Neuronal stem cell (in vitro differentiated cells): ENCODE data around the gene ANKRD44.

Source experiments
- DNase-seq: peaks from one replicate; pipeline ENCODE4 v3.0.0-alpha.2; 2013; ENCODE audit warnings: low spot score
- H2AFZ ChIP-seq: one replicate; pipeline ENCODE4 v1.6.1; 2013; ENCODE audit warnings: mild to moderate bottlenecking, low read length, inconsistent platforms
- H2AK5ac ChIP-seq: 2 replicates; pipeline ENCODE4 v1.6.1; 2013; ENCODE audit warnings: low read depth, mild to moderate bottlenecking, inconsistent platforms, low read length, moderate library complexity, mixed read lengths
- H2BK120ac ChIP-seq: 2 replicates; pipeline ENCODE4 v1.6.1; 2013; ENCODE audit warnings: low read depth, mild to moderate bottlenecking, inconsistent platforms, low read length, moderate library complexity, mixed read lengths
- H2BK12ac ChIP-seq: one replicate; pipeline ENCODE4 v1.6.1; 2013; ENCODE audit warnings: low read length, inconsistent platforms
- H2BK15ac ChIP-seq: 2 replicates; pipeline ENCODE4 v1.6.1; 2013; ENCODE audit warnings: mild to moderate bottlenecking, low read length, inconsistent platforms, mixed read lengths
- H2BK5ac ChIP-seq: one replicate; pipeline ENCODE4 v1.6.1; 2013; ENCODE audit warnings: inconsistent platforms, mild to moderate bottlenecking, low read length, moderate library complexity
- H3K14ac ChIP-seq: one replicate; pipeline ENCODE4 v1.6.1; 2013; ENCODE audit warnings: low read length, inconsistent platforms
- H3K18ac ChIP-seq: 2 replicates; pipeline ENCODE4 v1.6.1; 2013; ENCODE audit warnings: low read length, inconsistent platforms
- H3K23ac ChIP-seq: 2 replicates; pipeline ENCODE4 v1.6.1; 2013; ENCODE audit warnings: low read depth, mild to moderate bottlenecking, mixed read lengths, low read length, inconsistent platforms; ENCODE audit not compliant: poor library complexity
- H3K27ac ChIP-seq: replicated peaks from 3 replicates; pipeline ENCODE4 v1.5.1; 2013; ENCODE audit warnings: low read length, inconsistent platforms
- H3K27me3 ChIP-seq, 3 experiments: 2 replicates each; pipeline ENCODE4 v1.6.1; 2013; ENCODE audit warnings: low read length in 3 of 3, mild to moderate bottlenecking in 2 of 3, inconsistent platforms in 1 of 3, low read depth in 1 of 3, mixed read lengths in 1 of 3, moderate library complexity in 1 of 3; ENCODE audit not compliant: control insufficient read depth in 3 of 3, insufficient read depth in 3 of 3
- H3K36me3 ChIP-seq, 2 donors: replicated peaks in 1 of 2; 2 replicates each; pipeline ENCODE4 v1.6.1; 2013; ENCODE audit warnings: low read length in 2 of 2; ENCODE audit not compliant: control insufficient read depth in 2 of 2, insufficient read depth in 2 of 2
- H3K4ac ChIP-seq: 2 replicates; pipeline ENCODE4 v1.6.1; 2013; ENCODE audit warnings: inconsistent platforms, mild to moderate bottlenecking, low read length, moderate library complexity
- H3K4me1 ChIP-seq, 2 donors: 1 replicate in 1 of 2; 2 replicates in 1 of 2; pipeline ENCODE4 v1.6.1; 2013; ENCODE audit warnings: low read length in 2 of 2, low read depth in 1 of 2; ENCODE audit not compliant: control insufficient read depth in 2 of 2, insufficient read depth in 1 of 2
- H3K4me2 ChIP-seq: one replicate; pipeline ENCODE4 v1.6.1; 2013; ENCODE audit warnings: mild to moderate bottlenecking, low read length, inconsistent platforms; ENCODE audit not compliant: insufficient read depth, poor library complexity, severe bottlenecking
- H3K4me3 ChIP-seq, 2 donors: 2 replicates each; pipeline ENCODE4 v1.5.1; 2013; ENCODE audit warnings: low read length in 2 of 2, mild to moderate bottlenecking in 2 of 2, inconsistent platforms in 1 of 2, moderate library complexity in 1 of 2
- H3K79me1 ChIP-seq: one replicate; pipeline ENCODE4 v1.6.1; 2013; ENCODE audit warnings: low read depth, mild to moderate bottlenecking, inconsistent platforms, low read length, moderate library complexity
- H3K9ac ChIP-seq: one replicate; pipeline ENCODE4 v1.6.1; 2013; ENCODE audit warnings: mild to moderate bottlenecking, low read depth, low read length, inconsistent platforms; ENCODE audit not compliant: poor library complexity
- H3K9me3 ChIP-seq, 2 donors: replicated peaks in 1 of 2; 2 replicates each; pipeline versions ENCODE3 to v1.6.1; 2013; ENCODE audit warnings: low read length in 2 of 2, mild to moderate bottlenecking in 2 of 2, inconsistent platforms in 1 of 2, low read depth in 1 of 2, mixed read lengths in 1 of 2, moderate library complexity in 1 of 2; ENCODE audit not compliant: control insufficient read depth in 2 of 2, insufficient read depth in 1 of 2
- H4K8ac ChIP-seq: one replicate; pipeline ENCODE4 v1.6.1; 2013; ENCODE audit warnings: low read depth, mild to moderate bottlenecking, inconsistent platforms, low read length, moderate library complexity
- H4K91ac ChIP-seq: one replicate; pipeline ENCODE4 v1.6.1; 2013; ENCODE audit warnings: low read length, low read depth, mild to moderate bottlenecking, inconsistent platforms; ENCODE audit not compliant: poor library complexity
- WGBS, 2 donors: extraction: QIAGEN DNeasy Blood & Tissue Kit; methylation state at CpG; one replicate each; pipeline ENCODE4 v1.1.7; 2013; ENCODE audit warnings: missing lambda C conversion rate in 2 of 2, mixed read lengths in 1 of 2; ENCODE audit not compliant: insufficient read length in 2 of 2, insufficient replicate concordance in 1 of 2; ENCODE audit errors: extremely low coverage in 2 of 2; 5-methylcytosine and 5-hydroxymethylcytosine counted together

ANKRD44 gene

DNA sequence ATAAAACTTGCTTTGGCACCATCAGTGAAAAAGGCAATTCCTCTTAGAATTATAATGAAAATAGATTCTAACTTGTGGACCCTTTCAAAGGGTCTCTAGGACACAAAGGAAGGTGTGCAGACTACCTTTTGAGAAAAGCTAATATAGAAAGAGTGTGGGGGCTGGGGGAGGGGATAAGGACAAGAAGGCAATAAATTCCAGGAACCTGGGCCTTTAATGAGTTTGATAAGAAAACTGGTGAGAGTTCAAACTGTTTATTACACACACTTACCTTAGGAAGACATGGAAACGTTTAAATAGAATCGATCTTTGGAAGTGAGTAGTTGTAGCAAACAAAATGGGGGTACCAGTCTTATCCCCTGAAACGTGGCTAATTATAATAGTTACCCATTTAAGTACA, 344.5 kb downstream of the ANKRD44 start:
- no peak overlapping the region for H2BK120ac ChIP-seq
- no peaks in the 10 kb centered on the region for H3K79me1 ChIP-seq
- H2BK5ac ChIP-seq: no peak overlapping the region
- no peaks in the 10 kb centered on the region for H3K36me3 ChIP-seq
- H3K4me2 ChIP-seq: no peak overlapping the region
- no peak overlapping the region for H3K4me3 ChIP-seq
- H3K18ac ChIP-seq: no peak overlapping the region
- H3K9ac ChIP-seq: no peak overlapping the region
- H3K9me3 ChIP-seq: peaks cover 0 to 4% of the 10 kb centered on the region in 2 donors
- H4K8ac ChIP-seq: no peak overlapping the region
- no peak overlapping the region for H4K91ac ChIP-seq
- no peak overlapping the region for H3K23ac ChIP-seq
- H2AK5ac ChIP-seq: no peak overlapping the region
- H3K4ac ChIP-seq: no peak overlapping the region
- H2BK12ac ChIP-seq: no peak overlapping the region
- peaks cover 0 to 5% of the 10 kb centered on the region in 2 donors for H3K4me1 ChIP-seq
- H2BK15ac ChIP-seq: no peak overlapping the region
- no peak overlapping the region for H3K27ac ChIP-seq
- no peak overlapping the region for H3K14ac ChIP-seq
- peak overlapping the region; percentile 8 for H2AFZ ChIP-seq
- peaks cover 0 to 1% (median 0%) of the 10 kb centered on the region in 3 experiments for H3K27me3 ChIP-seq
- no CpG with 5 or more reads among the region's 3 CpGs for WGBS, 2 donors
- DNase-seq: no peak

DNA sequence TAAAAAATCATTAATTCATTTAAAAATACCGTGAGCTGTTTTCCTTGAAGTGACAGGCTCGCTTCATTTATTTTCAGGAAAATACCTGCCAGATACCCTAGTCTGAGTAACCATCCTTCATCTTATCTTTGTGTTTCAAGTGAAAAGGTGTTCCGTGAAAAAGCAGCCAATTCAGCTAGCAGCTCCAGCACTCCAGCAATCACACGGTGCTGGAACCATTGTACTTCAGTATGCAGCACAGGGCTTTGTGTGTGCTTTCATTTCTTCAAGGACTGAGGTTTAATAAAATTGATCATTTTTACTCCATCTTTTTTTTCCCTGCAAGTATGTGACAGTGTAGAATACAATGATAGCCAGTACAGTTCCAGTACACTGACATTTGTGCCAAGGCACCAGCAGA, 344.9 kb downstream of the ANKRD44 start:
- H2BK15ac ChIP-seq: no peak overlapping the region
- H3K36me3 ChIP-seq: no peaks in the 10 kb centered on the region
- DNase-seq: no peak
- no peaks in the 10 kb centered on the region for H3K79me1 ChIP-seq
- no peak overlapping the region for H3K18ac ChIP-seq
- no peak overlapping the region for H3K4ac ChIP-seq
- H2BK12ac ChIP-seq: no peak overlapping the region
- H2AK5ac ChIP-seq: no peak overlapping the region
- peaks cover 0 to 4% of the 10 kb centered on the region in 2 donors for H3K9me3 ChIP-seq
- H4K91ac ChIP-seq: no peak overlapping the region
- no peak overlapping the region for H3K14ac ChIP-seq
- no peak overlapping the region for H3K4me2 ChIP-seq
- no peak overlapping the region for H2BK120ac ChIP-seq
- no peak overlapping the region for H2BK5ac ChIP-seq
- no peak overlapping the region for H3K27ac ChIP-seq
- peaks cover 0 to 5% of the 10 kb centered on the region in 2 donors for H3K4me1 ChIP-seq
- no peak overlapping the region for H3K9ac ChIP-seq
- H3K4me3 ChIP-seq: no peak overlapping the region
- no peak overlapping the region for H4K8ac ChIP-seq
- H2AFZ ChIP-seq: peak overlapping the region; percentile 8
- H3K23ac ChIP-seq: no peak overlapping the region
- no CpG with 5 or more reads among the region's 4 CpGs for WGBS, 2 donors
- H3K27me3 ChIP-seq: peaks cover 0 to 1% (median 0%) of the 10 kb centered on the region in 3 experiments

DNA sequence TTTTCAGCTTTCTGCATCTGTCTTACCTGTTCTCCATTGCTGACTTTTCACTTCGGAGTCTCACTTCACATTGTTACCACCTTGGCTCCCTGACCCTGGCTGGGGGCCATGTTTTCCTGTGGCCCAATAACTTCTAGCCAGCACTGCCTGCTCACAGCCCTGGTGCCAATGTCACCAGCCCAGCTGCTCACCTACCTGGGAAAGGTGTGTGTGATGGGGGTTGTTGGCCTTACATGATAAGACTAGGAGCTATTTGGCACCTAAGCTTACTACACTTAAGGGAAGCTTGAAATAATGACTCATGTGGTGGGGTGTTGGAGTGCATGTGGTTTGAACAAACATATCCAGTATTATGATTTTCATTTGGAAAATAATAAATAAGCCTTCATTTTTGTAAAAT, 346.6 kb downstream of the ANKRD44 start:
- H3K4me2 ChIP-seq: no peak overlapping the region
- no peak overlapping the region for H2AFZ ChIP-seq
- no peak overlapping the region for H3K4me3 ChIP-seq
- H2AK5ac ChIP-seq: no peak overlapping the region
- no peak overlapping the region for H4K8ac ChIP-seq
- no peak overlapping the region for H3K14ac ChIP-seq
- no CpG with 5 or more reads among the region's 1 CpG for WGBS, 2 donors
- peaks cover 0 to 1% (median 0%) of the 10 kb centered on the region in 3 experiments for H3K27me3 ChIP-seq
- H3K9me3 ChIP-seq: peaks cover 0 to 4% of the 10 kb centered on the region in 2 donors
- no peak overlapping the region for H2BK5ac ChIP-seq
- no peak overlapping the region for H3K27ac ChIP-seq
- no peak for DNase-seq
- no peak overlapping the region for H3K23ac ChIP-seq
- H3K18ac ChIP-seq: peak overlapping the region; percentile 29
- H3K4ac ChIP-seq: no peak overlapping the region
- H2BK12ac ChIP-seq: no peak overlapping the region
- H3K9ac ChIP-seq: no peak overlapping the region
- no peaks in the 10 kb centered on the region for H3K79me1 ChIP-seq
- peaks cover 0 to 5% of the 10 kb centered on the region in 2 donors for H3K4me1 ChIP-seq
- H3K36me3 ChIP-seq: no peaks in the 10 kb centered on the region
- H2BK15ac ChIP-seq: no peak overlapping the region
- no peak overlapping the region for H4K91ac ChIP-seq
- H2BK120ac ChIP-seq: no peak overlapping the region

DNA sequence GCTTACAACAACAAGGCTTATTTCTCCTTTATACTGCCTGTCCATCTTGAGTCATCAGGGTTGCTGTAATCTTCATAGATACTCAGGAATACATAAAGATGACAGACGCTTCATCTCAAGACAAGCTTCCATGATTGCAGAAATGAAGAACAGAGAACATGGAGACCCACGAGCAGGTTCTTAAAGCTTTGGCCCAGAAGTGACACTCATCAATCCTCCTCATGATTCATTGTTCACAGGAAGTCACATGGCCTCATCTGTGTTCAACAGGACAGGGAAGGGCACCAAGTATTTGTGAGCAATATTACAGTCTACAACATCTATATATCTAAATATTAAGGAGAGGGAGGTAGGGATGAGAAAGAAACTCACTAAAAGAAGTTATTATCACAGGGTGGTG, 347.5 kb downstream of the ANKRD44 start:
- H3K9me3 ChIP-seq: peaks cover 0 to 4% of the 10 kb centered on the region in 2 donors
- H4K91ac ChIP-seq: no peak overlapping the region
- WGBS, 2 donors: no CpG with 5 or more reads among the region's 2 CpGs
- H3K27ac ChIP-seq: no peak overlapping the region
- H3K23ac ChIP-seq: no peak overlapping the region
- H3K4ac ChIP-seq: no peak overlapping the region
- H3K14ac ChIP-seq: no peak overlapping the region
- H3K36me3 ChIP-seq: no peaks in the 10 kb centered on the region
- no peak overlapping the region for H3K4me2 ChIP-seq
- peaks cover 0 to 1% (median 0%) of the 10 kb centered on the region in 3 experiments for H3K27me3 ChIP-seq
- no peak overlapping the region for H2AK5ac ChIP-seq
- DNase-seq: no peak
- no peak overlapping the region for H3K4me3 ChIP-seq
- H3K4me1 ChIP-seq: peaks cover 0 to 5% of the 10 kb centered on the region in 2 donors
- H3K79me1 ChIP-seq: no peaks in the 10 kb centered on the region
- H2BK15ac ChIP-seq: no peak overlapping the region
- no peak overlapping the region for H4K8ac ChIP-seq
- no peak overlapping the region for H2AFZ ChIP-seq
- no peak overlapping the region for H3K9ac ChIP-seq
- no peak overlapping the region for H2BK12ac ChIP-seq
- H2BK120ac ChIP-seq: no peak overlapping the region
- no peak overlapping the region for H3K18ac ChIP-seq
- no peak overlapping the region for H2BK5ac ChIP-seq
